ENCODE measurements around the gene LHFPL6. TPM values are rescaled to one million over a fixed set of nuclear protein-coding genes. Genes with fewer than 3 reads are reported as not detected.

The LHFPL6 gene
- total and polyA plus RNA-seq, 10 of the 15 experiments (the other 5 are each of a cell fraction or from before 2014, with no cell fraction given) = 0.11 to 4.6 (median 0.41) TPM

DNA sequence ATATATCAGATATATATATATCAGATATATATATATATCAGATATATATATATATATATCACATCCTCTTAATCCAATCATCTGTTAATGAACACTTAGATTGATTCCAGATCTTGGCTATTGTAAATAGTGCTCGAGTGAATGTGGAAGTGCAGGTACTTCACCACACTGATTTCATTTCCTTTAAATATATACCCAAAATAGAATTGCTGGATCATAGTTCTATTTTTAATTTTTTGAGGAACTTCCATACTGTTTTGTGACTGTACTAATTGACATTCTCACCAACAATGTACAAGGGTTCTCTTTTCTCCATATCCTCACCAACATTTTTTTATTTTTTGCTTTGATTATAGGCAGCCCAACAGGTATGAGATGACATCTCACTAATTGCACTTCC, 287.2 kb downstream of the LHFPL6 start:
- H3K4me2 ChIP-seq (ENCODE audit: control insufficient read depth, insufficient read depth) = no peak overlapping the region
- H3K36me3 ChIP-seq (ENCODE audit: control insufficient read depth in 2 of 2, insufficient read depth in 2 of 2, low read length in 1 of 2) = no peaks in the 10 kb centered on the region
- CTCF ChIA-PET = interaction anchor here (1.6 kb wide), 1 partner anchor 13 kb away, joined by 3 read pairs; no protein-coding TSS in a partner anchor
- no peak overlapping the region for H2AFZ ChIP-seq (ENCODE audit: control insufficient read depth, low read depth, low read length)
- no peak overlapping the region for H3K4me3 ChIP-seq
- H3K27ac ChIP-seq (ENCODE audit: control insufficient read depth, insufficient read depth) = no peak overlapping the region
- RAD21 ChIA-PET (ENCODE audit: unreplicated experiment) = no interaction called here
- no peaks in the 10 kb centered on the region for H3K9me3 ChIP-seq (replicated peaks; ENCODE audit: control insufficient read depth, insufficient read depth, low read length)
- FAIRE-seq (no peak), DNase-seq (ENCODE audit: low read depth, low spot score) (no peak), ATAC-seq (no peak)
- SMC1A ChIA-PET (ENCODE audit: uncharacterized antibody, unreplicated experiment) = interaction anchor here (1.1 kb wide), 2 partner anchors 14 to 296 kb away, joined by 3 read pairs; no protein-coding TSS in a partner anchor
- intact Hi-C loops (cut with micrococcal nuclease; ENCODE audit: unreplicated experiment) (no loop called here), in situ Hi-C loops (cut with MboI) (no loop called here)
- BruUV-seq (replicated peaks) = no TSS peak
- H3K9ac ChIP-seq (ENCODE audit: control insufficient read depth, insufficient read depth, low read length) = no peak overlapping the region
- peaks cover 0 to 2% of the 10 kb centered on the region in 2 experiments; a peak in 1 of 4 replicates for H3K27me3 ChIP-seq (replicated peaks in 1 of 2; ENCODE audit: control insufficient read depth in 2 of 2, insufficient read depth in 2 of 2, low read length in 1 of 2)
- H4K20me1 ChIP-seq (ENCODE audit: control insufficient read depth, insufficient read depth) = no peaks in the 10 kb centered on the region
- 27% methylated on average over 1 of the region's 1 CpG for WGBS (ENCODE audit: insufficient coverage, insufficient replicate concordance, low lambda C conversion rate, missing lambda C conversion rate)
- TF ChIP-seq SKIL (IDR thresholded peaks at IDR 0.05; ENCODE audit: low read depth, poor library complexity, severe bottlenecking) = no peak
- no peak for TF ChIP-seq NR2C2 (IDR thresholded peaks at IDR 0.05; ENCODE audit: borderline replicate concordance, control insufficient read depth, insufficient read length, low read depth)
- no peak for TF ChIP-seq RCOR1 (conservative IDR thresholded peaks at IDR 0.05; ENCODE audit: low read depth, low read length)
- no peak for TF ChIP-seq TCF7 (IDR thresholded peaks at IDR 0.05; ENCODE audit: borderline replicate concordance)
- TF ChIP-seq EGR1 (IDR thresholded peaks at IDR 0.05; ENCODE audit: borderline replicate concordance in 1 of 2, low read depth in 2 of 2, low read length in 2 of 2) = no peak
- TF ChIP-seq IRF4 (IDR thresholded peaks at IDR 0.05; ENCODE audit: low read depth, low read length) = no peak
- no peak for TF ChIP-seq ATF3 (IDR thresholded peaks at IDR 0.05; ENCODE audit: borderline replicate concordance, extremely low read depth, low read depth, low read length)
- no peak for TF ChIP-seq TARDBP (IDR thresholded peaks at IDR 0.05; ENCODE audit: borderline replicate concordance)
- TF ChIP-seq HSF1 (IDR thresholded peaks at IDR 0.05; ENCODE audit: low read depth, low read length) = no peak
- no peak for TF ChIP-seq GABPA (IDR thresholded peaks at IDR 0.05; ENCODE audit: low read depth)
- no peak for TF ChIP-seq PRDM15 (CRISPR knock-in tag; IDR thresholded peaks at IDR 0.05)
- TF ChIP-seq SUPT20H (IDR thresholded peaks at IDR 0.05; ENCODE audit: borderline replicate concordance, control insufficient read depth, low read depth, low read length) = no peak
- TF ChIP-seq CHD4 (IDR thresholded peaks at IDR 0.05) = no peak
- no peak for TF ChIP-seq SIX5 (IDR thresholded peaks at IDR 0.05; ENCODE audit: low read depth, low read length, severe bottlenecking)
- no peaks in the 10 kb centered on the region for H3K79me2 ChIP-seq (ENCODE audit: control insufficient read depth, insufficient read depth, low read length)
- H3K4me1 ChIP-seq (ENCODE audit: control insufficient read depth, insufficient read depth, low read length) = no peaks in the 10 kb centered on the region
- POLR2A ChIA-PET = no interaction called here
